ENCODE results near the gene NBEA.

Gene NBEA

DNA sequence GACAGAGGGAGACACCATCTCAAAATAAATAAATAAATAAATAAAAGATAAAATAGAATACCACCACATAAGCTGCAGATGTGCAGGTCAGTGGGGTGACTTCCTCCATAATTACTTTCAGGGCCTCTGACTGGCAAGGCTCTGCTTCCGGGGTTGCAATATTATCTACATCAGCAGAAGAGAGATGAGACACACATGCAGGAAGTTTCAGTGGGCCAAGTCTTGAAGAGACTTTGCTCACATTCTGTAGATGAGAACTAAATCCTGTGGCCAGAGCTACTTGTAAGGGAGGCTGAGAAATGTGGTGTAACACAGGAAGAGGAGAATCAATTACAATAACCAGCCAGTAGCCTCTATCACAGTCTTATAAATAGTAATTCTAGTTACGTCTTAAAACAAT is 624.3 kb downstream of the NBEA start:
- TF ChIP-seq TCF12 (IDR thresholded peaks at IDR 0.05; ENCODE audit: low read depth) (no peak), FOXM1 (IDR thresholded peaks at IDR 0.05; ENCODE audit: borderline replicate concordance, low read depth) (no peak), USF1 (IDR thresholded peaks at IDR 0.05) (no peak), YY1 (IDR thresholded peaks at IDR 0.05; ENCODE audit: low read depth) (no peak), EP300 (IDR thresholded peaks at IDR 0.05; ENCODE audit: borderline replicate concordance) (no peak), TAF1 (IDR thresholded peaks at IDR 0.05; ENCODE audit: low read depth) (no peak), EGR1 (IDR thresholded peaks at IDR 0.05) (no peak), CEBPB (IDR thresholded peaks at IDR 0.05) (no peak), NFIC (IDR thresholded peaks at IDR 0.05) (no peak), ZBTB7A (IDR thresholded peaks at IDR 0.05; ENCODE audit: low read depth) (no peak), TEAD4 (IDR thresholded peaks at IDR 0.05) (no peak), CREB1 (IDR thresholded peaks at IDR 0.05; ENCODE audit: low read depth) (no peak), RAD21 (IDR thresholded peaks at IDR 0.05; ENCODE audit: low read depth) (no peak)
- TF ChIP-seq, protein P1, sequence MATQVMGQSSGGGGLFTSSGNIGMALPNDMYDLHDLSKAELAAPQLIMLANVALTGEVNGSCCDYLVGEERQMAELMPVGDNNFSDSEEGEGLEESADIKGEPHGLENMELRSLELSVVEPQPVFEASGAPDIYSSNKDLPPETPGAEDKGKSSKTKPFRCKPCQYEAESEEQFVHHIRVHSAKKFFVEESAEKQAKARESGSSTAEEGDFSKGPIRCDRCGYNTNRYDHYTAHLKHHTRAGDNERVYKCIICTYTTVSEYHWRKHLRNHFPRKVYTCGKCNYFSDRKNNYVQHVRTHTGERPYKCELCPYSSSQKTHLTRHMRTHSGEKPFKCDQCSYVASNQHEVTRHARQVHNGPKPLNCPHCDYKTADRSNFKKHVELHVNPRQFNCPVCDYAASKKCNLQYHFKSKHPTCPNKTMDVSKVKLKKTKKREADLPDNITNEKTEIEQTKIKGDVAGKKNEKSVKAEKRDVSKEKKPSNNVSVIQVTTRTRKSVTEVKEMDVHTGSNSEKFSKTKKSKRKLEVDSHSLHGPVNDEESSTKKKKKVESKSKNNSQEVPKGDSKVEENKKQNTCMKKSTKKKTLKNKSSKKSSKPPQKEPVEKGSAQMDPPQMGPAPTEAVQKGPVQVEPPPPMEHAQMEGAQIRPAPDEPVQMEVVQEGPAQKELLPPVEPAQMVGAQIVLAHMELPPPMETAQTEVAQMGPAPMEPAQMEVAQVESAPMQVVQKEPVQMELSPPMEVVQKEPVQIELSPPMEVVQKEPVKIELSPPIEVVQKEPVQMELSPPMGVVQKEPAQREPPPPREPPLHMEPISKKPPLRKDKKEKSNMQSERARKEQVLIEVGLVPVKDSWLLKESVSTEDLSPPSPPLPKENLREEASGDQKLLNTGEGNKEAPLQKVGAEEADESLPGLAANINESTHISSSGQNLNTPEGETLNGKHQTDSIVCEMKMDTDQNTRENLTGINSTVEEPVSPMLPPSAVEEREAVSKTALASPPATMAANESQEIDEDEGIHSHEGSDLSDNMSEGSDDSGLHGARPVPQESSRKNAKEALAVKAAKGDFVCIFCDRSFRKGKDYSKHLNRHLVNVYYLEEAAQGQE (IDR thresholded peaks at IDR 0.05; ENCODE audit: low read depth) = no peak
- TF ChIP-seq, protein P2, sequence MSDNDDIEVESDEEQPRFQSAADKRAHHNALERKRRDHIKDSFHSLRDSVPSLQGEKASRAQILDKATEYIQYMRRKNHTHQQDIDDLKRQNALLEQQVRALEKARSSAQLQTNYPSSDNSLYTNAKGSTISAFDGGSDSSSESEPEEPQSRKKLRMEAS (IDR thresholded peaks at IDR 0.05) = no peak

- TF ChIP-seq YY1 (IDR thresholded peaks at IDR 0.05; ENCODE audit: low read depth) (no peak), CREB1 (IDR thresholded peaks at IDR 0.05; ENCODE audit: low read depth) (no peak), ZBTB7A (IDR thresholded peaks at IDR 0.05; ENCODE audit: low read depth) (no peak), EGR1 (IDR thresholded peaks at IDR 0.05) (no peak), TCF12 (IDR thresholded peaks at IDR 0.05; ENCODE audit: low read depth) (no peak), NFIC (IDR thresholded peaks at IDR 0.05) (no peak), CEBPB (IDR thresholded peaks at IDR 0.05) (no peak), TEAD4 (IDR thresholded peaks at IDR 0.05) (no peak), USF1 (IDR thresholded peaks at IDR 0.05) (no peak), RAD21 (IDR thresholded peaks at IDR 0.05; ENCODE audit: low read depth) (no peak)
- TF ChIP-seq, protein P1 (IDR thresholded peaks at IDR 0.05; ENCODE audit: low read depth) = no peak
- TF ChIP-seq, protein P2 (IDR thresholded peaks at IDR 0.05) = no peak
These were observed 625.4 kb downstream of the NBEA start for GRCh38 chr13:35567406-35567980.

DNA sequence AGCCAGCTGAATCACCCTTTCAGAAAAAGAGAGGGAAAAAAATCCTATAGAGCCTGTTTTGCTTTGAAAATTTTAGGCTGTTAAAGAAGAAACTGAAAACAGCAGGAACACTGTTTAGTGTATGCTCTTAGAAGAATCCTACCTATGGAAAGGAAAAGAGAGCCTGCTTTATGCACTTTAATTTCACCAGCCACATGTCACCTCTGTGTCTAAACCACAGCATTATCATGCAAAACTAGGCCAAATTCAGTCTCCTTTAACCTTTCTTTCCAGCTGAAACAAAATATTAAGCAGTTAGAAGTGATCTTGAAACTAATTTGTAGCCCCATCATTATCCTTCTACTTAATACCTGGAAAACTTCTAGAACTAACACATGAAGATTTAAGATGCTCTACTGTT is 631.6 kb downstream of the NBEA start:
- no peak for TF ChIP-seq USF1 (IDR thresholded peaks at IDR 0.05)
- no peak for TF ChIP-seq EGR1 (IDR thresholded peaks at IDR 0.05)
- TF ChIP-seq CREB1 (IDR thresholded peaks at IDR 0.05; ENCODE audit: low read depth) = no peak
- no peak for TF ChIP-seq TEAD4 (IDR thresholded peaks at IDR 0.05)
- TF ChIP-seq TCF12 (IDR thresholded peaks at IDR 0.05; ENCODE audit: low read depth) = no peak
- TF ChIP-seq ZBTB7A (IDR thresholded peaks at IDR 0.05; ENCODE audit: low read depth) = no peak
- TF ChIP-seq RAD21 (IDR thresholded peaks at IDR 0.05; ENCODE audit: low read depth) = no peak
- TF ChIP-seq FOXM1 (IDR thresholded peaks at IDR 0.05; ENCODE audit: borderline replicate concordance, low read depth) = no peak
- TF ChIP-seq YY1 (IDR thresholded peaks at IDR 0.05; ENCODE audit: low read depth) = no peak
- TF ChIP-seq NFIC (IDR thresholded peaks at IDR 0.05) = no peak
- TF ChIP-seq, protein P2 (IDR thresholded peaks at IDR 0.05) = no peak
- TF ChIP-seq TAF1 (IDR thresholded peaks at IDR 0.05; ENCODE audit: low read depth) = no peak
- TF ChIP-seq CEBPB (IDR thresholded peaks at IDR 0.05) = no peak
- TF ChIP-seq, protein P1 (IDR thresholded peaks at IDR 0.05; ENCODE audit: low read depth) = no peak
- no peak for TF ChIP-seq EP300 (IDR thresholded peaks at IDR 0.05; ENCODE audit: borderline replicate concordance)

Data from Ishikawa (cell line).